Lower leg skin (tissue), 3 donors: Measurements from ENCODE around the gene PLEKHM1.

Source experiments
- POLR2A ChIP-seq, 2 donors: fragments of 450-650 bp; IDR thresholded peaks; one replicate each; pipeline ENCODE4 v1.6.1; 2016 to 2017; ENCODE audit warnings: antibody characterized with exemption in 2 of 2, mild to moderate bottlenecking in 1 of 2, moderate library complexity in 1 of 2
- TF ChIP-seq, protein P1 (sequence below), 3 donors: fragments of 450-650 bp; IDR thresholded peaks; one replicate each; pipeline ENCODE4 v1.5.1; 2016; ENCODE audit warnings: antibody characterized with exemption in 3 of 3, mild to moderate bottlenecking in 3 of 3, moderate library complexity in 2 of 3

DNA sequence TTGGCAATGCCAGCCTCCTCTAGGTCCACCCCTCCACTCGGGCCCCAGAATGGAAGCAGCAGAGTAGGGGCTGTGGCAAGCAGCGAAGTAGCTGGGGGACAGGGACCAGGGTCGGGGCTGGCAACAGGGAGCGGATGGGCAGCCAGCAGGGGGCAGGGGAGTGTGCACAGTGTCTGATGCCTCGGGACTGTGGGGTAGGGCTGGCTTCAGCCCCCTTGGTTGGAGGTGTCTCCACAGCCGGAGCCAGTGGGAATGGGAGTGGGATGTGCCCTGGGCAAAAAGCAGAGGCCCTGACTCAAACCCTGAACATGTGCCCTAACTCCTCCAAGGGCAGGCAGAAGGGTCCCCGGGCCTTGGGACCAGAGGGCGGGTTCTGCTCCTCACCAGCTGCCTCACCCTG is 39.4 kb downstream of the PLEKHM1 start:
- TF ChIP-seq, protein P1, sequence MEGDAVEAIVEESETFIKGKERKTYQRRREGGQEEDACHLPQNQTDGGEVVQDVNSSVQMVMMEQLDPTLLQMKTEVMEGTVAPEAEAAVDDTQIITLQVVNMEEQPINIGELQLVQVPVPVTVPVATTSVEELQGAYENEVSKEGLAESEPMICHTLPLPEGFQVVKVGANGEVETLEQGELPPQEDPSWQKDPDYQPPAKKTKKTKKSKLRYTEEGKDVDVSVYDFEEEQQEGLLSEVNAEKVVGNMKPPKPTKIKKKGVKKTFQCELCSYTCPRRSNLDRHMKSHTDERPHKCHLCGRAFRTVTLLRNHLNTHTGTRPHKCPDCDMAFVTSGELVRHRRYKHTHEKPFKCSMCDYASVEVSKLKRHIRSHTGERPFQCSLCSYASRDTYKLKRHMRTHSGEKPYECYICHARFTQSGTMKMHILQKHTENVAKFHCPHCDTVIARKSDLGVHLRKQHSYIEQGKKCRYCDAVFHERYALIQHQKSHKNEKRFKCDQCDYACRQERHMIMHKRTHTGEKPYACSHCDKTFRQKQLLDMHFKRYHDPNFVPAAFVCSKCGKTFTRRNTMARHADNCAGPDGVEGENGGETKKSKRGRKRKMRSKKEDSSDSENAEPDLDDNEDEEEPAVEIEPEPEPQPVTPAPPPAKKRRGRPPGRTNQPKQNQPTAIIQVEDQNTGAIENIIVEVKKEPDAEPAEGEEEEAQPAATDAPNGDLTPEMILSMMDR (IDR thresholded peaks at IDR 0.05) = no peak
- TF ChIP-seq POLR2A (IDR thresholded peaks at IDR 0.05) = no peak
